HG03378 (cell line): Measurements from ENCODE around the gene RHCE.
A peak's percentile ranks its signal among the peaks of the same experiment; 100 is the strongest.
"Not testable (repeated sequence)": the region's sequence is repeated elsewhere in the genome, so short reads cannot be mapped to it uniquely, and the experiment has no call there.

Experiments
- ATAC-seq: cut with Tn5 transposase; IDR thresholded peaks from one replicate; pipeline ENCODE4 v1.9.1; 2021; ENCODE audit warnings: mild to moderate bottlenecking, moderate library complexity; ENCODE audit not compliant: unreplicated experiment

The RHCE gene

GRCh38 chr1:25349606-25350005, 71.0 kb downstream of the RHCE start:
- no peak for ATAC-seq

- no peak for ATAC-seq
These were observed 73.1 kb downstream of the RHCE start for GRCh38 chr1:25347556-25347955.

GRCh38 chr1:25343872-25344271, 76.8 kb downstream of the RHCE start:
- no peak for ATAC-seq

- ATAC-seq, result no peak
These were observed 77.8 kb downstream of the RHCE start for GRCh38 chr1:25342846-25343245.

GRCh38 chr1:25341746-25342145, 78.9 kb downstream of the RHCE start:
- no peak for ATAC-seq

- ATAC-seq, result no peak
These were observed 81.6 kb downstream of the RHCE start for GRCh38 chr1:25338986-25339385.

- ATAC-seq, result peak; percentile 42
These were observed 82.2 kb downstream of the RHCE start, which contains the start of gene TMEM50A for GRCh38 chr1:25338188-25338981. Gene TMEM50A (plus strand): TSS chr1:25338334. CDS start chr1:25340487, 2,153 bp downstream.

GRCh38 chr1:25337483-25338187, 83.0 kb downstream of the RHCE start:
- peak; percentile 46 for ATAC-seq

- ATAC-seq, result peak; percentile 29
These were observed 83.7 kb downstream of the RHCE start for GRCh38 chr1:25336922-25337354.

- ATAC-seq, result not testable (repeated sequence)
These were observed 90.7 kb downstream of the RHCE start for GRCh38 chr1:25329950-25330349.

- ATAC-seq, result not testable (repeated sequence)
These were observed 91.3 kb downstream of the RHCE start for GRCh38 chr1:25329336-25329735.

GRCh38 chr1:25328791-25329185, 91.8 kb downstream of the RHCE start:
- not testable (repeated sequence) for ATAC-seq

- not testable (repeated sequence) for ATAC-seq
These were observed 92.5 kb downstream of the RHCE start for GRCh38 chr1:25327864-25328790.

GRCh38 chr1:25324407-25324806, 96.2 kb downstream of the RHCE start:
- not testable (repeated sequence) for ATAC-seq

- not testable (repeated sequence) for ATAC-seq
These were observed 98.5 kb downstream of the RHCE start for GRCh38 chr1:25322127-25322526.

GRCh38 chr1:25320314-25320938, 100.2 kb downstream of the RHCE start:
- not testable (repeated sequence) for ATAC-seq

- not testable (repeated sequence) for ATAC-seq
These were observed 107.7 kb downstream of the RHCE start for GRCh38 chr1:25312806-25313470.
